ENCODE data around the gene HLA-DRA.

HLA-DRA gene

DNA sequence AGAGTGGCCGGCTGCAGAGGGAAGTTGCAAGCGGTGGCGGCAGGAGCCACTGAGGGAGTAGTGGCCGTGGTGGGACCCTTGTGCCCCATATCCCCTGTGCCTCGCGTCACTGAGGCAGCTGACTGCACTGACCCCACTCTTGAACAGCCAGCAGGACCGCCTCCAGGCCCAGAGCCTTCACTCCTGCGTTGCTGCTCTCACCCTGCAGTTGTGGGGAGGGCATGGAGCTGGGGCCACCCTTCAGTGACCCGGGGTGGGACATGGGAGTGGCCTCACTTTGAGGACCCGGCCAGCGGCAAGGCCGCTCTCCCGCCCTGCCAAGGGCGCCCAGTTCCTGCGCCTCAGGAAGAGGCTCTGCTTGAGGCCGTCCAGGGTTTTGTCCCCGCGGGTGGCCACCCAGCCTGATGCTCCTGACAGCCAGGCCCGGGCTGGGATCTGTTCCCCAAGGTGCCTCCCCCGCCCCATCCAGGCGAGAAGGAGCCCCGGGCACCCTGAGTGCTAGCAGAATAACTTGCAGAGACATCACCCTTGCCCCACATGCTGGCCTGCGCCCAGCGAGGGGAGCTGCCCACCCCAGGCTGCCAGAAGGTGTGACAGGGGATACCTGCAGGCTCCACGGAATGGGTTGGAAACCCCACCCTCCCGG is 44.4 kb downstream of the HLA-DRA start:
- DNase-seq, result no peak

DNA sequence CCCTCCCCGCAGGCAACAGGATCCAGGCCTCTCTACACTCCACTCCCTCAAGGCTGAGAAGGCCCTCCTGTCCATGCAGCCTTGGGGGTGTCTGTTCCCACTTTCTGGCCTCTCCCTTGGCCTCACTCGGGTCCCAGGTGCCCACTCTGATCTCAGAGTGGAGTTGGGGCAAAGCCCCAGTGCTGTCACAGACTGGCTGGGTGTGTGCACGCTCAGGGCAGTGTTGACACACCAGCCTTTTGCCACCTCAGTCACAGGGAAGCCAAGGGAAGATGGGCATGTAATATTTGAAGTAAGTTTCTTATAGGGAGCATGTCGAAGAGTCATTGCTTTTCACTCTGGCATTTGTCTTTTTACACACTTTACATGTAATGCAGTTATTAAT is 44.9 kb downstream of the HLA-DRA start:
- no peak for DNase-seq

DNA sequence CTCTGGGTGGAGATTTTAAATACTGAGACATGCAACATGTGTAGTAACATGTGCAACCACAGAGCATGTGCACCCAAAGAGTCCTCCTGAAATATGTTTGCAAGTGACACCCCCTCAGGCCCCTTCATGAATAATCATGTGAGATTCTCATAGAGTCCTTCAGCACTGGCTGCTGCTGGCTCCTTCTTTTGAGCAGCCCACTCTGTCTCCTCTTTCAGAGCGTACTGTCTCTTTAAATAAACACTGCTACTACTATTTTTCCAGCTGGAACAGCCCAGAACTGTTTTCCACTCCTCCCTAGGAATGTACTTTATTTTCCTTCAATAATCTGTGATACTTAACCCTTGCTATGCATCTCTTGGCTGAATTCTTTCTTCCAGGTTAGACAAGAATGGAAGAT is 48.4 kb downstream of the HLA-DRA start:
- no peak for DNase-seq

- DNase-seq, result no peak
These were observed 52.0 kb downstream of the HLA-DRA start for GRCh38 chr6:32491700-32492099.

GRCh38 chr6:32492351-32492750 is 52.7 kb downstream of the HLA-DRA start:
- DNase-seq, result no peak
